HepG2 (cell line): ENCODE results near the gene OPRL1. TPM values are rescaled to one million over a fixed set of nuclear protein-coding genes. Genes with fewer than 3 reads are reported as not detected.

Experiments used
- ATF1 ChIP-seq: IDR thresholded peaks from 2 replicates; pipeline ENCODE4 v1.6.1; 2016; ENCODE audit warnings: mild to moderate bottlenecking, control low read depth
- CREBL2 ChIP-seq: sonication (generic); formaldehyde crosslinking; IDR thresholded peaks from 2 replicates; pipeline ENCODE4 v1.8.1; 2023; ENCODE audit warnings: missing genetic modification reagents, mild to moderate bottlenecking, borderline replicate concordance
- CSRNP1 ChIP-seq: sonication (generic); formaldehyde crosslinking; IDR thresholded peaks from 2 replicates; pipeline ENCODE4 v1.8.1; 2023; ENCODE audit warnings: mild to moderate bottlenecking, missing genetic modification reagents
- ELF4 ChIP-seq: sonication (generic); formaldehyde crosslinking; IDR thresholded peaks from 2 replicates; pipeline ENCODE4 v1.5.0; 2020; ENCODE audit warnings: missing genetic modification reagents, mild to moderate bottlenecking, moderate library complexity, borderline replicate concordance
- GATA4 ChIP-seq: sonication (generic); IDR thresholded peaks from 2 replicates; pipeline ENCODE4 v1.6.1; 2016; ENCODE audit warnings: antibody characterized with exemption, low read depth, borderline replicate concordance
- GZF1 ChIP-seq: sonication (generic); formaldehyde crosslinking; IDR thresholded peaks from 2 replicates; pipeline ENCODE4 v1.5.1; 2020; ENCODE audit warnings: mild to moderate bottlenecking, missing genetic modification reagents
- KLF13 ChIP-seq: sonication (generic); formaldehyde crosslinking; IDR thresholded peaks from 2 replicates; pipeline ENCODE4 v1.4.0; 2020; ENCODE audit warnings: mild to moderate bottlenecking, missing genetic modification reagents
- MAX ChIP-seq: IDR thresholded peaks from 2 replicates; pipeline ENCODE4 v1.6.1; 2012; ENCODE audit warnings: inconsistent platforms
- NCOR1 ChIP-seq: fragments of 200-600 bp; sonication (generic); IDR thresholded peaks from 2 replicates; pipeline ENCODE4 v1.7.0; 2017; ENCODE audit warnings: antibody characterized with exemption, low read length, borderline replicate concordance
- NFYC ChIP-seq: IDR thresholded peaks from 2 replicates; pipeline ENCODE4 v1.6.1; 2016; ENCODE audit warnings: missing genetic modification reagents, missing compliant biosample characterization
- PLSCR1 ChIP-seq: sonication (generic); formaldehyde crosslinking; IDR thresholded peaks from 2 replicates; pipeline ENCODE4 v1.5.0; 2020; ENCODE audit warnings: missing genetic modification reagents, mild to moderate bottlenecking, borderline replicate concordance
- RFX1 ChIP-seq: fragments of 450-650 bp; IDR thresholded peaks from 2 replicates; pipeline ENCODE4 v1.6.1; 2017
- TCF12 ChIP-seq, 2 experiments: fragments of 450-650 bp in 1 of 2; sonication (generic) in 1 of 2; formaldehyde crosslinking in 1 of 2; IDR thresholded peaks; 2 replicates each; pipeline versions ENCODE4 v1.6.1 to v1.8.0; 2017 to 2022; ENCODE audit warnings: antibody characterized with exemption in 1 of 2, mild to moderate bottlenecking in 1 of 2, missing genetic modification reagents in 1 of 2, moderate library complexity in 1 of 2
- ZBTB10 ChIP-seq: sonication (generic); formaldehyde crosslinking; IDR thresholded peaks from 2 replicates; pipeline ENCODE4 v1.4.0; 2020; ENCODE audit warnings: missing genetic modification reagents, borderline replicate concordance
- ZBTB2 ChIP-seq: sonication (generic); formaldehyde crosslinking; IDR thresholded peaks from 2 replicates; pipeline ENCODE4 v1.8.0; 2022; ENCODE audit warnings: low read depth, missing genetic modification reagents
- ZNF530 ChIP-seq: sonication (generic); formaldehyde crosslinking; IDR thresholded peaks from 2 replicates; pipeline ENCODE4 v1.5.0; 2020; ENCODE audit warnings: low read depth, mild to moderate bottlenecking, missing genetic modification reagents
- ZNF615 ChIP-seq: sonication (generic); formaldehyde crosslinking; IDR thresholded peaks from 2 replicates; pipeline ENCODE4 v1.5.0; 2020; ENCODE audit warnings: mild to moderate bottlenecking, missing genetic modification reagents, borderline replicate concordance
- ZNF616 ChIP-seq: sonication (generic); formaldehyde crosslinking; IDR thresholded peaks from 2 replicates; pipeline ENCODE4 v1.5.0; 2020; ENCODE audit warnings: low read depth, mild to moderate bottlenecking, missing genetic modification reagents
- ZNF672 ChIP-seq: sonication (generic); formaldehyde crosslinking; IDR thresholded peaks from 2 replicates; pipeline ENCODE4 v1.8.1; 2022; ENCODE audit warnings: missing genetic modification reagents
- ZNF746 ChIP-seq: sonication (generic); formaldehyde crosslinking; IDR thresholded peaks from 2 replicates; pipeline ENCODE4 v1.8.0; 2022; ENCODE audit warnings: mild to moderate bottlenecking, missing genetic modification reagents
- ZSCAN12 ChIP-seq: sonication (generic); formaldehyde crosslinking; IDR thresholded peaks from 2 replicates; pipeline ENCODE4 v1.9.0; 2021; ENCODE audit warnings: mild to moderate bottlenecking, missing genetic modification reagents
- ZSCAN30 ChIP-seq: sonication (generic); formaldehyde crosslinking; IDR thresholded peaks from 2 replicates; pipeline ENCODE4 v1.5.0; 2020; ENCODE audit warnings: mild to moderate bottlenecking, missing genetic modification reagents
- polyA plus RNA-seq, 8 experiments: library from polyadenylated mRNA; depleted of rRNA in 3 of 8; stranded (reverse) in 7 of 8; unstranded in 1 of 8; fragments of >200 nt; fragmentation: Illumina TruSeq in 4 of 8; extraction: Trizol in 4 of 8; gene quantifications; 2 replicates each; pipeline versions ENCODE4 v1.2.1 to v1.2.3, GENCODE V29; 2011 to 2016; ENCODE audit warnings: low read depth in 4 of 8, missing spikeins in 1 of 8, mixed read lengths in 1 of 8; ENCODE audit not compliant: insufficient read depth in 1 of 8
- total RNA-seq, 5 experiments: library from RNA; depleted of rRNA; stranded (reverse); fragments of >200 nt; fragmentation: Illumina TruSeq; extraction: Trizol; gene quantifications; 2 replicates each; pipeline ENCODE4 v1.2.3, GENCODE V29; 2016; ENCODE audit warnings: low read depth in 1 of 5

Gene OPRL1
- total and polyA plus RNA-seq, 2 of the 13 experiments (the other 11 are each of a cell fraction or from before 2014, with no cell fraction given), result 0.35 to 0.71 TPM

GRCh38 chr20:64083378-64083803, 3.5 kb downstream of the OPRL1 start (continued):
- no peak for TF ChIP-seq CSRNP1
- TF ChIP-seq ZNF672 (CRISPR knock-in tag), result no peak
- no peak for TF ChIP-seq ZBTB10
- no peak for TF ChIP-seq GZF1
- TF ChIP-seq MAX, result no peak
- TF ChIP-seq ZSCAN12 (CRISPR knock-in tag), result no peak
- TF ChIP-seq ATF1 (CRISPR knock-in tag), result no peak
- no peak for TF ChIP-seq NCOR1
- no peak for TF ChIP-seq ZNF615 (CRISPR knock-in tag)
- TF ChIP-seq ZNF530, result no peak
- no peak; the same call in 1 of the 2 replicates for TF ChIP-seq ZNF616 (CRISPR knock-in tag)
- TF ChIP-seq RFX1, result no peak
- no peak for TF ChIP-seq GATA4
- no peak for TF ChIP-seq KLF13 (CRISPR knock-in tag)
- no peak for TF ChIP-seq PLSCR1
- no peak for TF ChIP-seq ELF4 (CRISPR knock-in tag)
- no peak for TF ChIP-seq ZBTB2 (CRISPR knock-in tag)
- TF ChIP-seq CREBL2 (CRISPR knock-in tag), result no peak
- no peak for TF ChIP-seq NFYC
- TF ChIP-seq TCF12 (IDR thresholded peaks at IDR 0.05), result no peak
- no peak for TF ChIP-seq TCF12 (CRISPR knock-in tag; IDR thresholded peaks at IDR 0.05)
- TF ChIP-seq ZNF746 (CRISPR knock-in tag), result no peak
- no peak for TF ChIP-seq ZSCAN30 (CRISPR knock-in tag)
